ENCODE data around the gene UBE3B.

GRCh38 chr12:109523071-109523470 is 45.6 kb downstream of the UBE3B start:
- TF ChIP-seq, protein P1, sequence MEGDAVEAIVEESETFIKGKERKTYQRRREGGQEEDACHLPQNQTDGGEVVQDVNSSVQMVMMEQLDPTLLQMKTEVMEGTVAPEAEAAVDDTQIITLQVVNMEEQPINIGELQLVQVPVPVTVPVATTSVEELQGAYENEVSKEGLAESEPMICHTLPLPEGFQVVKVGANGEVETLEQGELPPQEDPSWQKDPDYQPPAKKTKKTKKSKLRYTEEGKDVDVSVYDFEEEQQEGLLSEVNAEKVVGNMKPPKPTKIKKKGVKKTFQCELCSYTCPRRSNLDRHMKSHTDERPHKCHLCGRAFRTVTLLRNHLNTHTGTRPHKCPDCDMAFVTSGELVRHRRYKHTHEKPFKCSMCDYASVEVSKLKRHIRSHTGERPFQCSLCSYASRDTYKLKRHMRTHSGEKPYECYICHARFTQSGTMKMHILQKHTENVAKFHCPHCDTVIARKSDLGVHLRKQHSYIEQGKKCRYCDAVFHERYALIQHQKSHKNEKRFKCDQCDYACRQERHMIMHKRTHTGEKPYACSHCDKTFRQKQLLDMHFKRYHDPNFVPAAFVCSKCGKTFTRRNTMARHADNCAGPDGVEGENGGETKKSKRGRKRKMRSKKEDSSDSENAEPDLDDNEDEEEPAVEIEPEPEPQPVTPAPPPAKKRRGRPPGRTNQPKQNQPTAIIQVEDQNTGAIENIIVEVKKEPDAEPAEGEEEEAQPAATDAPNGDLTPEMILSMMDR (IDR thresholded peaks at IDR 0.05) = no peak
- TF ChIP-seq EZH2 (IDR thresholded peaks at IDR 0.05) (no peak), EZH2phosphoT487 (IDR thresholded peaks at IDR 0.05) (no peak)
